HCT116 (cell line): Measurements from ENCODE around the gene PIAS4. TPM values are rescaled to one million over a fixed set of nuclear protein-coding genes. Genes with fewer than 3 reads are reported as not detected.

Experiments
- ATAC-seq: fragments of 200-7000 bp; cut with Tn5 transposase; 2 replicates; pipeline ENCODE4 v1.9.1; 2020; ENCODE audit warnings: mild to moderate bottlenecking, moderate library complexity
- BruUV-seq: library from RNA; stranded (reverse); fragments of 400-500 nt; replicated peaks from 2 replicates; lab custom pipeline; 2021; lab: Mats Ljungman, UMichigan
- CTCF ChIA-PET: fragments of 300-600 bp; sonication (Branson Sonifier 250); formaldehyde crosslinking; loops from one replicate; lab custom pipeline; 2021; ENCODE audit warnings: antibody characterized with exemption; lab: Charles Lee
- POLR2A ChIA-PET: fragments of 300-600, 350-600 bp; sonication (Branson Sonifier 250); formaldehyde crosslinking; loops from one replicate; lab custom pipeline; 2021; ENCODE audit warnings: antibody characterized with exemption; lab: Charles Lee
- RAD21 ChIA-PET, 2 experiments: fragments of 300-600 bp; sonication (Branson Sonifier 250); formaldehyde crosslinking; loops; one replicate each; lab custom pipeline; 2023; ENCODE audit warnings: low total read pairs in 2 of 2; ENCODE audit not compliant: uncharacterized antibody in 2 of 2, unreplicated experiment in 2 of 2, low non-redundant PET in 1 of 2; lab: Charles Lee
- DNase-seq: peaks from one replicate; pipeline ENCODE4 v3.0.0-alpha.2; 2010; ENCODE audit warnings: low read depth, low spot score
- H2AFZ ChIP-seq: fragments of 200-600 bp; shearing (Covaris generic), sonication (generic); 2 replicates; pipeline ENCODE4 v1.6.1; 2017; ENCODE audit warnings: low read depth, mixed run types, mixed read lengths, antibody characterized with exemption, low read length; ENCODE audit not compliant: poor library complexity, severe bottlenecking
- H3K27ac ChIP-seq: 2 replicates; pipeline ENCODE4 v1.5.1; 2012; ENCODE audit warnings: low read depth, low read length
- H3K27me3 ChIP-seq: fragments of 200-600 bp; sonication (generic); 2 replicates; pipeline ENCODE4 v1.6.1; 2016; ENCODE audit warnings: mixed run types, low read length, mixed read lengths; ENCODE audit not compliant: insufficient read depth
- H3K36me3 ChIP-seq, 2 experiments: fragments of 200-500 bp in 1 of 2; fragments of 200-600 bp in 1 of 2; sonication (Bioruptor generic) in 1 of 2; sonication (generic) in 1 of 2; 2 replicates each; pipeline versions ENCODE4 v1.5.1 to v1.6.1; 2014 to 2016; ENCODE audit warnings: low read length in 2 of 2, inconsistent platforms in 1 of 2, mixed read lengths in 1 of 2, mixed run types in 1 of 2; ENCODE audit not compliant: insufficient read depth in 2 of 2, control insufficient read depth in 1 of 2
- H3K4me1 ChIP-seq, 2 experiments: fragments of 200-600 bp in 1 of 2; sonication (generic) in 1 of 2; 2 replicates each; pipeline versions ENCODE4 v1.5.1 to v1.6.1; 2012 to 2017; ENCODE audit warnings: low read length in 2 of 2, inconsistent platforms in 1 of 2, mild to moderate bottlenecking in 1 of 2, mixed read lengths in 1 of 2, mixed run types in 1 of 2, moderate library complexity in 1 of 2; ENCODE audit not compliant: insufficient read depth in 2 of 2, control insufficient read depth in 1 of 2
- H3K4me2 ChIP-seq: fragments of 200-600 bp; sonication (generic); 2 replicates; pipeline ENCODE4 v1.6.1; 2017; ENCODE audit warnings: mixed run types, low read length, mixed read lengths
- H3K4me3 ChIP-seq, 2 experiments: fragments of 200-600 bp in 1 of 2; sonication (generic) in 1 of 2; replicated peaks in 1 of 2; 2 replicates each; pipeline ENCODE4 v1.5.1; 2011 to 2016; ENCODE audit warnings: low read length in 2 of 2, control low read depth in 1 of 2, low read depth in 1 of 2, mild to moderate bottlenecking in 1 of 2, mixed read lengths in 1 of 2, mixed run types in 1 of 2
- H3K79me2 ChIP-seq: fragments of 200-600 bp; sonication (generic); 2 replicates; pipeline ENCODE4 v1.6.1; 2017; ENCODE audit warnings: mild to moderate bottlenecking, mixed run types, low read length, moderate library complexity, mixed read lengths; ENCODE audit not compliant: insufficient read depth
- H3K9ac ChIP-seq: fragments of 200-600 bp; sonication (generic); 2 replicates; pipeline ENCODE4 v1.6.1; 2016; ENCODE audit warnings: low read length, mixed read lengths
- H3K9me2 ChIP-seq: fragments of 200-600 bp; sonication (generic), shearing (Covaris generic); 2 replicates; pipeline ENCODE4 v1.6.1; 2017; ENCODE audit warnings: mixed run types, mild to moderate bottlenecking, moderate library complexity; ENCODE audit not compliant: insufficient read depth
- H3K9me3 ChIP-seq, 2 experiments: fragments of 200-500 bp in 1 of 2; fragments of 200-600 bp in 1 of 2; sonication (Bioruptor generic) in 1 of 2; sonication (generic) in 1 of 2; 2 replicates each; pipeline ENCODE4 v1.6.1; 2014 to 2017; ENCODE audit warnings: low read length in 2 of 2, mixed read lengths in 2 of 2, inconsistent platforms in 1 of 2, low read depth in 1 of 2, mild to moderate bottlenecking in 1 of 2, mixed run types in 1 of 2, moderate library complexity in 1 of 2; ENCODE audit not compliant: control insufficient read depth in 1 of 2, insufficient read depth in 1 of 2
- H4K20me1 ChIP-seq: fragments of 200-600 bp; sonication (generic), shearing (Covaris generic); 2 replicates; pipeline ENCODE4 v1.6.1; 2017; ENCODE audit warnings: mixed run types, mild to moderate bottlenecking, moderate library complexity; ENCODE audit not compliant: insufficient read depth
- ATF3 ChIP-seq: IDR thresholded peaks from 2 replicates; pipeline ENCODE4 v1.6.1; 2012
- CBX3 ChIP-seq: IDR thresholded peaks from 2 replicates; pipeline ENCODE4 v1.6.1; 2012; ENCODE audit warnings: low read depth
- CEBPB ChIP-seq: IDR thresholded peaks from 2 replicates; pipeline ENCODE4 v1.6.1; 2012; ENCODE audit warnings: low read depth
- CTCF ChIP-seq, 3 experiments: fragments of 200-600 bp in 1 of 3; sonication (generic) in 1 of 3; IDR thresholded peaks in 2 of 3; conservative IDR thresholded peaks in 1 of 3; 2 replicates each; pipeline ENCODE4 v1.5.1; 2012 to 2017; ENCODE audit warnings: low read depth in 2 of 3, low read length in 2 of 3, antibody characterized with exemption in 1 of 3, borderline replicate concordance in 1 of 3, control low read depth in 1 of 3, mild to moderate bottlenecking in 1 of 3, mixed read lengths in 1 of 3, mixed run types in 1 of 3, moderate library complexity in 1 of 3; ENCODE audit not compliant: insufficient read depth in 1 of 3
- ELF1 ChIP-seq: IDR thresholded peaks from 2 replicates; pipeline ENCODE4 v1.6.1; 2012; ENCODE audit warnings: low read depth, borderline replicate concordance
- EZH2 ChIP-seq: fragments of 200-600 bp; sonication (generic); IDR thresholded peaks from 2 replicates; pipeline ENCODE4 v1.6.1; 2017; ENCODE audit warnings: antibody characterized with exemption, mixed run types
- EZH2phosphoT487 ChIP-seq: fragments of 200-600 bp; IDR thresholded peaks from 2 replicates; pipeline ENCODE4 v1.6.1; 2018; ENCODE audit warnings: antibody characterized with exemption, borderline replicate concordance
- FOSL1 ChIP-seq: IDR thresholded peaks from 2 replicates; pipeline ENCODE4 v1.6.1; 2012; ENCODE audit warnings: low read depth
- JUND ChIP-seq: IDR thresholded peaks from 2 replicates; pipeline ENCODE4 v1.6.1; 2012
- MAX ChIP-seq: IDR thresholded peaks from 2 replicates; pipeline ENCODE4 v1.6.1; 2012
- POLR2A ChIP-seq: IDR thresholded peaks from 2 replicates; pipeline ENCODE4 v1.7.0; 2011; ENCODE audit warnings: borderline replicate concordance; ENCODE audit not compliant: insufficient read depth, insufficient read length; ENCODE audit errors: extremely low read depth
- POLR2AphosphoS5 ChIP-seq: IDR thresholded peaks from 2 replicates; pipeline ENCODE4 v1.6.1; 2011; ENCODE audit warnings: mild to moderate bottlenecking, low read depth, low read length, moderate library complexity
- SIN3A ChIP-seq: IDR thresholded peaks from 2 replicates; pipeline ENCODE4 v1.6.1; 2012; ENCODE audit warnings: low read depth
- SP1 ChIP-seq: IDR thresholded peaks from 2 replicates; pipeline ENCODE4 v1.6.1; 2012; ENCODE audit warnings: low read depth
- TCF7L2 ChIP-seq: IDR thresholded peaks from 2 replicates; pipeline ENCODE4 v1.7.0; 2011; ENCODE audit warnings: borderline replicate concordance, inconsistent platforms; ENCODE audit not compliant: insufficient read depth, insufficient read length; ENCODE audit errors: extremely low read depth
- ZNF274 ChIP-seq: fragments of 200-500 bp; sonication (Bioruptor generic); IDR thresholded peaks from 2 replicates; pipeline ENCODE4 v1.6.1; 2014; ENCODE audit warnings: mild to moderate bottlenecking, low read depth, low read length, inconsistent platforms
- intact Hi-C: fragments of 100-400 bp; cut with micrococcal nuclease; formaldehyde crosslinking; loops from 2 replicates; pipeline ENCODE4 v1.10.0; 2022
- total RNA-seq: library from RNA; stranded (reverse); gene quantifications from one replicate; pipeline ENCODE4 v1.2.1, GENCODE V29; 2021; ENCODE audit not compliant: unreplicated experiment

Gene PIAS4
- total RNA-seq, 1 experiment from 2014 or later = 28.4 TPM

DNA sequence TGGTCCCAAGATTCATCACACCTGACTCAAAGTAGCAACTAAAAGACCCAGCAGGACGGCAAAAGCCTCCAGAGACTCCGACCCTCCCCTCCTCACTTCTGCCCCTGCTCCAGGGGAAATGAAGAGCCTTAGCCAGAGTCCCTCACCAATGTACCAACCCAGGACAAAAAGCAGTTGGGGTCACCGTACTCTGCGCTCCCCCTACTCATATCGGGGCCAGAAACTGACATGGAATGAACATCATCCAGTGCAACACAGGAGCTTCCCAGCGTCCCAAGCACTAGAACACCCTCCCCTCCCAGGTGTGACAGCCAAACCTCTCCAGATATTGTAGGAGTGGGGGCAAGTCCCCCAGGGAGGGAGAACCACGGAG is 24.0 kb upstream of the PIAS4 start:
- DNase-seq = no peak
- ChIA-PET CTCF (no interaction called here), POLR2A (interaction anchor here (3.1 kb wide), 1 partner anchor 13 kb away, joined by 60 read pairs; the partner anchor contains the start of gene DAPK3), RAD21 (no interaction called here)
- Histone ChIP-seq H3K79me2 (peaks cover 66% of the 10 kb centered on the region), H3K9me3 (no peaks in the 10 kb centered on the region), H4K20me1 (peaks cover 59% of the 10 kb centered on the region; the same call in 1 of the 2 replicates), H3K27me3 (no peaks in the 10 kb centered on the region), H3K36me3 (peaks cover 50 to 62% of the 10 kb centered on the region in 2 experiments), H3K4me2 (peak overlapping the region; percentile 84), H3K4me3 (peak overlapping the region; percentile 95), H3K4me1 (peaks cover 22 to 53% of the 10 kb centered on the region in 2 experiments), H3K27ac (peak overlapping the region; percentile 98), H2AFZ (no peak overlapping the region), H3K9me2 (no peaks in the 10 kb centered on the region), H3K9ac (peak overlapping the region; percentile 99)
- intact Hi-C loops = no loop called here
- no peak for TF ChIP-seq CEBPB
- no peak for TF ChIP-seq FOSL1
- TF ChIP-seq MAX = no peak
- no peak for TF ChIP-seq CTCF (IDR thresholded peaks at IDR 0.05 in 2 of 3, conservative IDR thresholded peaks at IDR 0.05 in 1 of 3; ENCODE audit: borderline replicate concordance in 1 of 3, insufficient read depth in 1 of 3, low read depth in 2 of 3, low read length in 2 of 3)
- TF ChIP-seq TCF7L2 = no peak
- no peak for TF ChIP-seq ATF3
- no peak for TF ChIP-seq EZH2phosphoT487
- TF ChIP-seq CBX3 = no peak
- TF ChIP-seq POLR2AphosphoS5 = no peak
- TF ChIP-seq ELF1 = no peak
- TF ChIP-seq POLR2A = no peak
- TF ChIP-seq JUND = no peak
- no peak for TF ChIP-seq SIN3A
- no peak for TF ChIP-seq SP1
- no peak for TF ChIP-seq EZH2
- no peak for TF ChIP-seq ZNF274
- ATAC-seq = no peak
- no TSS peak for BruUV-seq
